Measurements from ENCODE around the gene KANK2.
A peak's percentile ranks its signal among the peaks of the same experiment; 100 is the strongest.

KANK2 gene

DNA sequence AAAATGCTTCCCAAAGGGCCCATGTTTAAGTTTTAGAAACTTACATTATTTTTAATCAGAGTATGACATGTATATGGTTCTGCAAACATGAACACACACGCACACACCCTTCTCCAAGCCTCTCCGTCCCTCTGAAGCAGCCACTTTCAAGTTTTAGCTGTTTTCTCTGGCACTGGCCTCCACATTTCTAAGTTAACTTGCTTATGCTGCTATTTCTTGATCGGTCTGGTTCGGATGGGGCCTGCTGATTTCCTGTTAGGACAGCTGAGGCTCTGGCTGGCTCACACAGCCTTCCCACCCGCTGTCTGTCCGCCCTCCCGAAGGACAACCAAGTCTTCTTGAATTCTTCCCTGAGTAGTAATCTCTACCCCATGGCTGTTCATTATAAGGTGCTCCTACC lies 46.2 kb downstream of the KANK2 start:
- TF ChIP-seq, protein P1, sequence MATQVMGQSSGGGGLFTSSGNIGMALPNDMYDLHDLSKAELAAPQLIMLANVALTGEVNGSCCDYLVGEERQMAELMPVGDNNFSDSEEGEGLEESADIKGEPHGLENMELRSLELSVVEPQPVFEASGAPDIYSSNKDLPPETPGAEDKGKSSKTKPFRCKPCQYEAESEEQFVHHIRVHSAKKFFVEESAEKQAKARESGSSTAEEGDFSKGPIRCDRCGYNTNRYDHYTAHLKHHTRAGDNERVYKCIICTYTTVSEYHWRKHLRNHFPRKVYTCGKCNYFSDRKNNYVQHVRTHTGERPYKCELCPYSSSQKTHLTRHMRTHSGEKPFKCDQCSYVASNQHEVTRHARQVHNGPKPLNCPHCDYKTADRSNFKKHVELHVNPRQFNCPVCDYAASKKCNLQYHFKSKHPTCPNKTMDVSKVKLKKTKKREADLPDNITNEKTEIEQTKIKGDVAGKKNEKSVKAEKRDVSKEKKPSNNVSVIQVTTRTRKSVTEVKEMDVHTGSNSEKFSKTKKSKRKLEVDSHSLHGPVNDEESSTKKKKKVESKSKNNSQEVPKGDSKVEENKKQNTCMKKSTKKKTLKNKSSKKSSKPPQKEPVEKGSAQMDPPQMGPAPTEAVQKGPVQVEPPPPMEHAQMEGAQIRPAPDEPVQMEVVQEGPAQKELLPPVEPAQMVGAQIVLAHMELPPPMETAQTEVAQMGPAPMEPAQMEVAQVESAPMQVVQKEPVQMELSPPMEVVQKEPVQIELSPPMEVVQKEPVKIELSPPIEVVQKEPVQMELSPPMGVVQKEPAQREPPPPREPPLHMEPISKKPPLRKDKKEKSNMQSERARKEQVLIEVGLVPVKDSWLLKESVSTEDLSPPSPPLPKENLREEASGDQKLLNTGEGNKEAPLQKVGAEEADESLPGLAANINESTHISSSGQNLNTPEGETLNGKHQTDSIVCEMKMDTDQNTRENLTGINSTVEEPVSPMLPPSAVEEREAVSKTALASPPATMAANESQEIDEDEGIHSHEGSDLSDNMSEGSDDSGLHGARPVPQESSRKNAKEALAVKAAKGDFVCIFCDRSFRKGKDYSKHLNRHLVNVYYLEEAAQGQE (IDR thresholded peaks at IDR 0.05; ENCODE audit: insufficient read depth in 1 of 2, low read depth in 2 of 2, low read length in 2 of 2) = no peak
- TF ChIP-seq TAF1 (IDR thresholded peaks at IDR 0.05; ENCODE audit: borderline replicate concordance, insufficient read depth, low read length) (no peak), POLR2AphosphoS5 (IDR thresholded peaks at IDR 0.05; ENCODE audit: low read depth, low read length) (no peak), FOXP2 (optimal IDR thresholded peaks at IDR 0.05; ENCODE audit: borderline replicate concordance, extremely low read depth, extremely low read length, insufficient read depth) (no peak), SIN3A (IDR thresholded peaks at IDR 0.05; ENCODE audit: borderline replicate concordance, insufficient read depth, low read length) (no peak)

DNA sequence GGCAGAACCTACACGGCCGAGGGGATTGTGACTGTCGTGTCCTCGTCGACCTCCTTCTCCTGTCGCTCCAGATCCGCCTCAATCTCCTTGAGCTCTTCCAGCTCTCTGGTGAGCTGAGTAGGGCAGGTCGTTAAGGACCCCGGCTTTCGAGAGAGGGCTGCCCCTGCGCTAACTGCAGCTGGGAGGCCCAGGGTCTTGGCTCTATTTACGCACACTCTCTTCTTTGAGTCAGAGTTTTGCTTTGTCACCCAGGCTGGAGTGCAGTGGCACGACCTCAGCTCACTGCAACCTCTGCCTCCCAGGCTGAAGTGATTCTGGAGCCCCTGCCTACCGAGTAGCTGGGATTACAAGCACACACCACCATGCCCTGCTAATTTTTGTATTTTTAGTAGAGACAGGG lies 49.3 kb downstream of the KANK2 start:
- TF ChIP-seq, protein P1 (IDR thresholded peaks at IDR 0.05; ENCODE audit: insufficient read depth in 1 of 2, low read depth in 2 of 2, low read length in 2 of 2) = no peak
- TF ChIP-seq POLR2AphosphoS5 (IDR thresholded peaks at IDR 0.05; ENCODE audit: low read depth, low read length) (no peak), FOXP2 (optimal IDR thresholded peaks at IDR 0.05; ENCODE audit: borderline replicate concordance, extremely low read depth, extremely low read length, insufficient read depth) (no peak), TAF1 (IDR thresholded peaks at IDR 0.05; ENCODE audit: borderline replicate concordance, insufficient read depth, low read length) (no peak), SIN3A (IDR thresholded peaks at IDR 0.05; ENCODE audit: borderline replicate concordance, insufficient read depth, low read length) (no peak)

DNA sequence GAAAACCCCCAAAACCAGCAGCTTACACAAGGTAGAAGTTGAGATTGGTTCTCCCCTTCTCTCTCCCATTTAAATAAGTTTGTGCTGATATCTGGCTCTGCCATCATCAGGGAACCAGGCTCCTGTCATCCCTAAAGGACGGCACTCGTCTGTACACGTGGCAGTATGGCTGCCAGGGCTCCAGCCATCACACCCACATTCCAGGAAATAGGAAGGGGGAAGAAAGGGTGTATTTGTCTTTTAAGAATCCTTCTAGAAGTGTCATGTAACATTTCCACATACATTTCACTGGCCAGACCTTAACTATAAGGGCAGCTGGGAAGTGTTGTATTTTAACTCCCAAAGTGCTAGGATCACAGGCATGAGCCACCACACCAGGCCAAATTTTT lies 51.8 kb downstream of the KANK2 start:
- TF ChIP-seq SIN3A (IDR thresholded peaks at IDR 0.05; ENCODE audit: borderline replicate concordance, insufficient read depth, low read length) = no peak
- TF ChIP-seq, protein P1 (IDR thresholded peaks at IDR 0.05; ENCODE audit: insufficient read depth in 1 of 2, low read depth in 2 of 2, low read length in 2 of 2) = no peak
- no peak for TF ChIP-seq FOXP2 (optimal IDR thresholded peaks at IDR 0.05; ENCODE audit: borderline replicate concordance, extremely low read depth, extremely low read length, insufficient read depth)
- TF ChIP-seq TAF1 (IDR thresholded peaks at IDR 0.05; ENCODE audit: borderline replicate concordance, insufficient read depth, low read length) = no peak
- TF ChIP-seq POLR2AphosphoS5 (IDR thresholded peaks at IDR 0.05; ENCODE audit: low read depth, low read length) = no peak

DNA sequence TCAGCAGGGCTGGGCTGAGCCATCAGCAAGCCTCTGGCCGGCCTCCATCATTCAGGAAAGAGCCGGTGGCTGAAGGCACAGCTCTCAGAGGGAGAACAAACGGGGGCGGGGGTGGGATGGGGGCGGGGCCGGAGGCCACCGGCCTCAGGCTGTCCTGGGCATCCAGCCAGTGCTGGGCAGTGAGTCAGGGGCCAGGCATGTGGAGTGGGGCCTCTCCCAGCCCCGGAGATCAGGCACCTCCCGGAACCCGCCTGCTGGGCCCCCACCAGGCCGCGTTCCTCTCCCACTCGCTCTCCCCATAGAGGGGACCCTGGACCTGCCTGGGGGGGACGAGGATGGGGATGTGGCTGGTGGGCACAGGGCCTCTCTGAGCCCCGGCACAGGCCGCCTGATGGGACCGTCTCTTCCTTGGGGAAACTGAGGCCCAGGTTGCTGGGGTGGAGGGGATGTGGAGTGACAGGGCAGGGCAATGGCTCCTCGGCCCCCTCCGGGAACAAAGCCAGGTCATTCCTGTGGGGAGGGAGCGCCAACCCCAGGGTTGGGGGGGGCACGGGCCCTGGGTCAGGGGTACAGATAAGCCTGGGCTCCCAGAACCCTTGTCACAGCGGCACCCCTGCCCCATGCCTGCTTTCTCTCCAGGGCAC lies 54.7 kb downstream of the KANK2 start:
- TF ChIP-seq SIN3A (IDR thresholded peaks at IDR 0.05; ENCODE audit: borderline replicate concordance, insufficient read depth, low read length) (no peak; the same call in 1 of the 2 replicates), POLR2AphosphoS5 (IDR thresholded peaks at IDR 0.05; ENCODE audit: low read depth, low read length) (peak; percentile 13; the same call in 1 of the 2 replicates), TAF1 (IDR thresholded peaks at IDR 0.05; ENCODE audit: borderline replicate concordance, insufficient read depth, low read length) (no peak), FOXP2 (optimal IDR thresholded peaks at IDR 0.05; ENCODE audit: borderline replicate concordance, extremely low read depth, extremely low read length, insufficient read depth) (peak; percentile 38)
- TF ChIP-seq, protein P1 (IDR thresholded peaks at IDR 0.05; ENCODE audit: insufficient read depth in 1 of 2, low read depth in 2 of 2, low read length in 2 of 2) = no peak
